ENCODE results near the gene P2RY6. TPM values are rescaled to one million over a fixed set of nuclear protein-coding genes. Genes with fewer than 3 reads are reported as not detected.

P2RY6 gene
- polyA plus RNA-seq, 2 of the 4 experiments (the other 2 are of a cell fraction): 6.8 to 8.8 TPM

GRCh38 chr11:73337846-73338245 lies 65.7 kb downstream of the P2RY6 start:
- WGBS (ENCODE audit: missing lambda C conversion rate): 95% methylated on average over 2 of the region's 2 CpGs
- no peak for DNase-seq (ENCODE audit: low read depth in 1 of 2, low spot score in 1 of 2)
- CTCF ChIA-PET: interaction anchor here (0.6 to 10.6 kb wide), 7 partner anchors 18 to 323 kb away, joined by 3 to 527 read pairs (median 23); partner anchors contain the start of gene ARHGEF17

More at GRCh38 chr11:73337846-73338245, 65.7 kb downstream of the P2RY6 start:
- ATAC-seq (no peak), FAIRE-seq (no peak)
- H3K27ac ChIP-seq: no peak overlapping the region
- H3K4me3 ChIP-seq: no peak overlapping the region
- peaks cover 26% of the 10 kb centered on the region for H3K4me1 ChIP-seq
- H3K9me3 ChIP-seq: no peaks in the 10 kb centered on the region
- TF ChIP-seq TP53 (CRISPR knock-in tag; IDR thresholded peaks at IDR 0.05) (no peak), HES2 (IDR thresholded peaks at IDR 0.05) (no peak), MAX (IDR thresholded peaks at IDR 0.05) (no peak), CEBPB (IDR thresholded peaks at IDR 0.05) (no peak), JUNB (IDR thresholded peaks at IDR 0.05) (no peak), MYC (IDR thresholded peaks at IDR 0.05; ENCODE audit: borderline replicate concordance, low read length) (no peak), PHF8 (IDR thresholded peaks at IDR 0.05; ENCODE audit: borderline replicate concordance, low read depth) (no peak), RARB (CRISPR knock-in tag; IDR thresholded peaks at IDR 0.05) (no peak), BCL3 (IDR thresholded peaks at IDR 0.05) (no peak), JUN (IDR thresholded peaks at IDR 0.05) (no peak), E2F6 (IDR thresholded peaks at IDR 0.05; ENCODE audit: borderline replicate concordance, low read depth) (no peak), HEYL (CRISPR knock-in tag; IDR thresholded peaks at IDR 0.05) (no peak), CBX2 (IDR thresholded peaks at IDR 0.05; ENCODE audit: borderline replicate concordance, low read depth) (no peak), HOXB13 (CRISPR knock-in tag; IDR thresholded peaks at IDR 0.05; ENCODE audit: low read depth) (no peak), ELK1 (IDR thresholded peaks at IDR 0.05; ENCODE audit: low read depth, low read length) (no peak), REST (IDR thresholded peaks at IDR 0.05) (no peak), EP300 (IDR thresholded peaks at IDR 0.05) (no peak), HOXB5 (CRISPR knock-in tag; IDR thresholded peaks at IDR 0.05) (no peak)
- POLR2A ChIA-PET: interaction anchor here (1.8 kb wide), 1 partner anchor 31 kb away, joined by 11 read pairs; no protein-coding TSS in a partner anchor
- no peak overlapping the region for H3K4me2 ChIP-seq
